HG03095 (cell line): ENCODE measurements around the gene GAREM2.

ENCODE experiments used
- ATAC-seq: cut with Tn5 transposase; IDR thresholded peaks from one replicate; pipeline ENCODE4 v1.9.1; 2021; ENCODE audit warnings: moderate library complexity; ENCODE audit not compliant: unreplicated experiment

The GAREM2 gene

DNA sequence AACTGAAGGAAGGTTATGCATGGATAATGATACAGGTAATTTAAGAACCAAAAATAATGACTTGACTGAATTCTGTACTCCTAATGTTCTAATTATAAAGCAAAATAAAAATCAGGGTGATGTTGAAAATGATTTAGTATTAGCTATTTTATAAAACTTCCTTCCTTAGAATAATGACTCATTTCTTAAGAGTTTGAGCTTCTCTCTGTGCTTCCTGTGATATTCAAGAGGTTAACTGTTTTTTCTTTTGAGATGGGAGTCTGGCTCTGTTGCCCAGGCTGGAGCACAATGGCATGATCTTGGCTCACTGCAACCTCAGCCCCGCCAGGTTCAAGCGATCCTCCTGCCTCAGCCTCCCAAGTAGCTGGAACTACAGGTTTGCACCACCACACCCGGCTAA, 56.7 kb downstream of the GAREM2 start:
- ATAC-seq, result no peak

- no peak for ATAC-seq
Measured at GRCh38 chr2:26230806-26231205, 57.9 kb downstream of the GAREM2 start.

DNA sequence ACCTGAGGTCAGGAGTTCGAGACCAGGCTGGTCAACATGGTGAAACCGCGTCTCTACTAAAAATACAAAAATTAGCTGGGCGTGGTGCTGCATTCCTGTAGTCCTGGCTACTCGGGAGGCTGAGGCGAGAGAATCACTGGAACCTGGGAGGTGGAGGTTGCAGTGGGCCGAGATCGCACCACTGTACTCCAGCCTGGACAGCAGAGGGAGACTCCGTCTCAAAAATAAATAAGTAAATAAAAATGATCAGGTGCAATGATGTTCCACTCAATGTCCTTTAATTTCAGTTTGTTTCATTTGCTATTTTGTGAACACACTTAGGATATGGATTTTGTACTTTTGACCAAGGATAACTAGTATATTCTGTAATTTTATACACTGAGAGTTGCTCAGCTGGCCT, 62.2 kb downstream of the GAREM2 start:
- ATAC-seq, result no peak

DNA sequence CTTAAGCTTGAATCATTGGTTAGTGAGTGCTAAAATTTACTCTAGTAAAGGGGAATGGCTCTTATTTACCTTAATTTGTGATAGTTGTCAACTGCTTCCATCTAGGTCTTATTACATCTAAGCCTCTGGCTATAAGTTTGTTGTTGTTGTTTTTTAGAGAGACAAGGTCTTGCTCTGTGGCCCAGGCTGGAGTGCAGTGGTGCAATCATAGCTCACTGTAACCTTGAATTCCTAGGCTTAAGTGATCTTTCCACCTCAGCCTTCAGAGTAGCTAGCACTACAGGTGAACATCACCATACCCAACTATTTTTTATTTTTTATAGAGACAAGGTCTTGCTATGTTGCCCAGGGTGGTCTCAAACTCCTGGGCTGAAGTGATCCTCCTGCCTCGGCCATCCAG, 65.0 kb downstream of the GAREM2 start:
- no peak for ATAC-seq

GRCh38 chr2:26238311-26238958, 65.5 kb downstream of the GAREM2 start:
- no peak for ATAC-seq
